GM23248 (cell line): Measurements from ENCODE around the gene CEACAM3. TPM values are rescaled to one million over a fixed set of nuclear protein-coding genes. Genes with fewer than 3 reads are reported as not detected.

Source experiments
- DNase-seq: peaks from one replicate; pipeline ENCODE4 v3.0.0-alpha.2; 2015
- H2AFZ ChIP-seq: fragments of 200-600 bp; sonication (generic); 2 replicates; pipeline ENCODE4 v1.6.1; 2016; ENCODE audit warnings: antibody characterized with exemption
- H3F3A ChIP-seq: fragments of 200-600 bp; sonication (generic); 2 replicates; pipeline ENCODE4 v1.6.1; 2016; ENCODE audit warnings: mild to moderate bottlenecking, antibody characterized with exemption, mixed run types; ENCODE audit not compliant: insufficient read depth
- H3K27ac ChIP-seq: fragments of 200-600 bp; sonication (generic); 2 replicates; pipeline ENCODE4 v1.5.1; 2016; ENCODE audit warnings: mild to moderate bottlenecking
- H3K27me3 ChIP-seq: fragments of 200-600 bp; sonication (generic); replicated peaks from 2 replicates; pipeline ENCODE4 v1.6.1; 2016; ENCODE audit warnings: mild to moderate bottlenecking; ENCODE audit not compliant: insufficient read depth
- H3K36me3 ChIP-seq: fragments of 200-600 bp; sonication (generic); 2 replicates; pipeline ENCODE4 v1.6.1; 2016; ENCODE audit warnings: low read depth, mild to moderate bottlenecking
- H3K4me1 ChIP-seq: fragments of 200-600 bp; sonication (generic); 2 replicates; pipeline ENCODE4 v1.6.1; 2016; ENCODE audit warnings: mild to moderate bottlenecking; ENCODE audit not compliant: insufficient read depth
- H3K4me2 ChIP-seq: fragments of 200-600 bp; sonication (generic); one replicate; pipeline ENCODE4 v1.6.1; 2016; ENCODE audit warnings: mild to moderate bottlenecking; ENCODE audit not compliant: unreplicated experiment
- H3K4me3 ChIP-seq: fragments of 200-600 bp; sonication (generic); 2 replicates; pipeline ENCODE4 v1.5.1; 2016; ENCODE audit warnings: mild to moderate bottlenecking
- H3K79me2 ChIP-seq: fragments of 200-600 bp; sonication (generic); 2 replicates; pipeline ENCODE4 v1.6.1; 2016; ENCODE audit warnings: mild to moderate bottlenecking; ENCODE audit not compliant: insufficient read depth
- H3K9ac ChIP-seq: fragments of 200-600 bp; sonication (generic); 2 replicates; pipeline ENCODE4 v1.6.1; 2016; ENCODE audit warnings: mild to moderate bottlenecking
- H3K9me2 ChIP-seq: fragments of 200-600 bp; sonication (generic); 2 replicates; pipeline ENCODE4 v1.6.1; 2016; ENCODE audit warnings: mixed run types, mild to moderate bottlenecking, moderate library complexity; ENCODE audit not compliant: insufficient read depth
- H3K9me3 ChIP-seq: fragments of 200-600 bp; sonication (generic); one replicate; pipeline ENCODE4 v1.6.1; 2017; ENCODE audit warnings: low read depth
- H4K20me1 ChIP-seq: fragments of 200-600 bp; sonication (generic); 2 replicates; pipeline ENCODE4 v1.6.0; 2016; ENCODE audit not compliant: insufficient read depth
- EZH2 ChIP-seq: fragments of 200-600 bp; sonication (generic); IDR thresholded peaks from 2 replicates; pipeline ENCODE4 v1.6.1; 2018; ENCODE audit warnings: antibody characterized with exemption, mild to moderate bottlenecking; ENCODE audit not compliant: insufficient read depth, poor library complexity, severe bottlenecking
- EZH2phosphoT487 ChIP-seq: fragments of 200-600 bp; sonication (generic); IDR thresholded peaks from 2 replicates; pipeline ENCODE4 v1.6.1; 2018; ENCODE audit warnings: antibody characterized with exemption, moderate library complexity, mild to moderate bottlenecking, low read depth; ENCODE audit not compliant: insufficient read depth
- WGBS, 2 experiments: methylation state at CpG; one replicate each; pipeline ENCODE4 v1.1.6; 2015 to 2017; ENCODE audit warnings: low lambda C conversion rate in 2 of 2, low coverage in 1 of 2; ENCODE audit errors: missing lambda C conversion rate in 2 of 2; 5-methylcytosine and 5-hydroxymethylcytosine counted together
- in situ Hi-C: fragments of 300-500 bp; cut with MboI; formaldehyde crosslinking; loops from 2 replicates; pipeline ENCODE4 v1.15.0; 2020
- polyA plus RNA-seq: library from polyadenylated mRNA; unstranded; fragments of >200 nt; fragmentation: Nextera tagmentation; extraction: Ambion mirVana; gene quantifications from 2 replicates; pipeline ENCODE4 v1.2.1, GENCODE V29; 2016
- total RNA-seq: library from RNA; depleted of rRNA; stranded (reverse); fragments of >200 nt; shearing (Covaris generic); gene quantifications from 2 replicates; pipeline ENCODE4 v1.2.3, GENCODE V29; 2014

CEACAM3 gene
- total and polyA plus RNA-seq, 2 experiments from 2014 or later, result not detected

GRCh38 chr19:41845051-41845590 is 48.7 kb downstream of the CEACAM3 start:
- Histone ChIP-seq H3K27me3 (peaks cover 17% of the 10 kb centered on the region), H3K9me2 (no peaks in the 10 kb centered on the region), H3K9ac (no peak overlapping the region), H4K20me1 (no peaks in the 10 kb centered on the region), H3F3A (no peaks in the 10 kb centered on the region), H3K79me2 (no peaks in the 10 kb centered on the region), H3K4me3 (no peak overlapping the region), H3K27ac (no peak overlapping the region), H3K36me3 (no peaks in the 10 kb centered on the region), H2AFZ (no peak overlapping the region), H3K9me3 (no peaks in the 10 kb centered on the region), H3K4me1 (no peaks in the 10 kb centered on the region), H3K4me2 (no peak overlapping the region)
- 77 to 88% methylated on average over 7 to 23 of the region's 23 CpGs for WGBS, 2 experiments
- in situ Hi-C loops, result no loop called here
- no peak for DNase-seq
- TF ChIP-seq EZH2 (no peak), EZH2phosphoT487 (no peak)

GRCh38 chr19:41847351-41848105 is 51.1 kb downstream of the CEACAM3 start:
- Histone ChIP-seq H3K4me1 (no peaks in the 10 kb centered on the region), H3K9me2 (no peaks in the 10 kb centered on the region), H3K4me3 (no peak overlapping the region), H3K79me2 (no peaks in the 10 kb centered on the region), H3K27ac (no peak overlapping the region), H3K9ac (no peak overlapping the region), H3K9me3 (no peaks in the 10 kb centered on the region), H3K4me2 (no peak overlapping the region), H3K36me3 (no peaks in the 10 kb centered on the region), H3K27me3 (peaks cover 26% of the 10 kb centered on the region), H4K20me1 (no peaks in the 10 kb centered on the region), H2AFZ (no peak overlapping the region), H3F3A (no peaks in the 10 kb centered on the region)
- no peak for DNase-seq
- in situ Hi-C loops, result no loop called here
- TF ChIP-seq EZH2 (no peak), EZH2phosphoT487 (no peak)
- 64 to 68% methylated on average over 19 of the region's 19 CpGs for WGBS, 2 experiments

GRCh38 chr19:41848666-41849065 is 52.3 kb downstream of the CEACAM3 start:
- Histone ChIP-seq H3K27ac (no peak overlapping the region), H3K36me3 (no peaks in the 10 kb centered on the region), H3K4me1 (no peaks in the 10 kb centered on the region), H3F3A (no peaks in the 10 kb centered on the region), H3K79me2 (no peaks in the 10 kb centered on the region), H3K9ac (no peak overlapping the region), H3K27me3 (peaks cover 37% of the 10 kb centered on the region), H2AFZ (no peak overlapping the region), H3K9me3 (no peaks in the 10 kb centered on the region), H4K20me1 (no peaks in the 10 kb centered on the region), H3K4me2 (no peak overlapping the region), H3K4me3 (no peak overlapping the region), H3K9me2 (no peaks in the 10 kb centered on the region)
- no peak for DNase-seq
- no peak for TF ChIP-seq EZH2phosphoT487
- no peak for TF ChIP-seq EZH2
- 19 to 22% methylated on average over 6 of the region's 6 CpGs for WGBS, 2 experiments
- in situ Hi-C loops, result no loop called here

- H3K9me3 ChIP-seq, result no peaks in the 10 kb centered on the region
- no peak overlapping the region for H3K27ac ChIP-seq
- no peak overlapping the region for H3K9ac ChIP-seq
- DNase-seq, result no peak
- H3K4me3 ChIP-seq, result no peak overlapping the region
- peaks cover 39% of the 10 kb centered on the region for H3K27me3 ChIP-seq
- TF ChIP-seq EZH2 (no peak), EZH2phosphoT487 (no peak)
- no peaks in the 10 kb centered on the region for H3K36me3 ChIP-seq
- H4K20me1 ChIP-seq, result no peaks in the 10 kb centered on the region
- no peaks in the 10 kb centered on the region for H3K9me2 ChIP-seq
- no peak overlapping the region for H3K4me2 ChIP-seq
- in situ Hi-C loops, result no loop called here
- no peaks in the 10 kb centered on the region for H3F3A ChIP-seq
- H2AFZ ChIP-seq, result no peak overlapping the region
- no peaks in the 10 kb centered on the region for H3K4me1 ChIP-seq
- H3K79me2 ChIP-seq, result no peaks in the 10 kb centered on the region
- 24% methylated on average over 2 of the region's 2 CpGs for WGBS, 2 experiments
These were observed 52.7 kb downstream of the CEACAM3 start for GRCh38 chr19:41849067-41849466.
